Measurements from ENCODE around the gene ARSG.

DNA sequence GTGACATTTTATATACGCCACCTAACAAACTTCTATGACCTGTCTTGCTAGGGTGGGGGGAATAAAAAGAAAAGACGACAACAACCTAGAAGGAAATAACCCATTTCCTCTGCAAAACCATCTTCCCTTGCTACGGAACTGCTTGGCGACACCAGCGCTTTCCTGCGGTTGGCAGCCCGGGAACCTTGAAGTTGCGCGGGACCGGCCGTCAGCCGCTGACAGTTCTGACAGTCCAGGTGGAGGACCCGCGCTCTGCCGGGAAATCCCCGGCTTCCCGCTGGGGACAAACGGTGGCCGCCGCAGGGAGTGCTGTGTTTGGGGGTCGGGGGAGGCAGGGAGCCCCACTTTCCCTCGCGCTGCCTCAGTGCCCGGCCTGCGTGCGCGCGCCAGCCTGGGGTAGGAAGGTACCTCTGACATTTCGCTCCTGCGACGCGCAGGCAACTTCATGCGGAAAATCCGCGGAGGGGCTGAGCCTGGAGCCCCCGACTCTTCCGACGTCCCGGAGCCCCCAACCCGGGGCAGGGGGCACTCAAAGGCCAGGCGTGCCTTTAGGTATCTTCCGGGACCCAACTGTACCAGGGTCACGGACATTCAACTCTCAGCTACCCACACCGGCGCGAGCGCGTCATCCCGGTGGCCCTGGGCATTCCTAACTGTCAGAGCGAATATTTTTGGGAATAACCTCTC, 884 bp upstream of the ARSG start:
- TF ChIP-seq RFX5 (IDR thresholded peaks at IDR 0.05; ENCODE audit: low read length) (no peak), GATA2 (CRISPR knock-in tag; IDR thresholded peaks at IDR 0.05) (no peak), EZH2phosphoT487 (IDR thresholded peaks at IDR 0.05; ENCODE audit: borderline replicate concordance, low read depth) (no peak), SMC3 (IDR thresholded peaks at IDR 0.05; ENCODE audit: low read depth, low read length) (no peak), FOXM1 (IDR thresholded peaks at IDR 0.05; ENCODE audit: low read depth) (no peak), POLR2AphosphoS5 (IDR thresholded peaks at IDR 0.05; ENCODE audit: low read depth, low read length) (no peak), EP300 (IDR thresholded peaks at IDR 0.05; ENCODE audit: borderline replicate concordance in 1 of 2, low read depth in 1 of 2, low read length in 1 of 2) (no peak), MXI1 (IDR thresholded peaks at IDR 0.05; ENCODE audit: low read depth, low read length) (no peak), FOXJ3 (CRISPR knock-in tag; IDR thresholded peaks at IDR 0.05) (no peak)
- TF ChIP-seq, protein P1, sequence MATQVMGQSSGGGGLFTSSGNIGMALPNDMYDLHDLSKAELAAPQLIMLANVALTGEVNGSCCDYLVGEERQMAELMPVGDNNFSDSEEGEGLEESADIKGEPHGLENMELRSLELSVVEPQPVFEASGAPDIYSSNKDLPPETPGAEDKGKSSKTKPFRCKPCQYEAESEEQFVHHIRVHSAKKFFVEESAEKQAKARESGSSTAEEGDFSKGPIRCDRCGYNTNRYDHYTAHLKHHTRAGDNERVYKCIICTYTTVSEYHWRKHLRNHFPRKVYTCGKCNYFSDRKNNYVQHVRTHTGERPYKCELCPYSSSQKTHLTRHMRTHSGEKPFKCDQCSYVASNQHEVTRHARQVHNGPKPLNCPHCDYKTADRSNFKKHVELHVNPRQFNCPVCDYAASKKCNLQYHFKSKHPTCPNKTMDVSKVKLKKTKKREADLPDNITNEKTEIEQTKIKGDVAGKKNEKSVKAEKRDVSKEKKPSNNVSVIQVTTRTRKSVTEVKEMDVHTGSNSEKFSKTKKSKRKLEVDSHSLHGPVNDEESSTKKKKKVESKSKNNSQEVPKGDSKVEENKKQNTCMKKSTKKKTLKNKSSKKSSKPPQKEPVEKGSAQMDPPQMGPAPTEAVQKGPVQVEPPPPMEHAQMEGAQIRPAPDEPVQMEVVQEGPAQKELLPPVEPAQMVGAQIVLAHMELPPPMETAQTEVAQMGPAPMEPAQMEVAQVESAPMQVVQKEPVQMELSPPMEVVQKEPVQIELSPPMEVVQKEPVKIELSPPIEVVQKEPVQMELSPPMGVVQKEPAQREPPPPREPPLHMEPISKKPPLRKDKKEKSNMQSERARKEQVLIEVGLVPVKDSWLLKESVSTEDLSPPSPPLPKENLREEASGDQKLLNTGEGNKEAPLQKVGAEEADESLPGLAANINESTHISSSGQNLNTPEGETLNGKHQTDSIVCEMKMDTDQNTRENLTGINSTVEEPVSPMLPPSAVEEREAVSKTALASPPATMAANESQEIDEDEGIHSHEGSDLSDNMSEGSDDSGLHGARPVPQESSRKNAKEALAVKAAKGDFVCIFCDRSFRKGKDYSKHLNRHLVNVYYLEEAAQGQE (IDR thresholded peaks at IDR 0.05; ENCODE audit: low read depth, low read length), result no peak
- TF ChIP-seq, protein P2, sequence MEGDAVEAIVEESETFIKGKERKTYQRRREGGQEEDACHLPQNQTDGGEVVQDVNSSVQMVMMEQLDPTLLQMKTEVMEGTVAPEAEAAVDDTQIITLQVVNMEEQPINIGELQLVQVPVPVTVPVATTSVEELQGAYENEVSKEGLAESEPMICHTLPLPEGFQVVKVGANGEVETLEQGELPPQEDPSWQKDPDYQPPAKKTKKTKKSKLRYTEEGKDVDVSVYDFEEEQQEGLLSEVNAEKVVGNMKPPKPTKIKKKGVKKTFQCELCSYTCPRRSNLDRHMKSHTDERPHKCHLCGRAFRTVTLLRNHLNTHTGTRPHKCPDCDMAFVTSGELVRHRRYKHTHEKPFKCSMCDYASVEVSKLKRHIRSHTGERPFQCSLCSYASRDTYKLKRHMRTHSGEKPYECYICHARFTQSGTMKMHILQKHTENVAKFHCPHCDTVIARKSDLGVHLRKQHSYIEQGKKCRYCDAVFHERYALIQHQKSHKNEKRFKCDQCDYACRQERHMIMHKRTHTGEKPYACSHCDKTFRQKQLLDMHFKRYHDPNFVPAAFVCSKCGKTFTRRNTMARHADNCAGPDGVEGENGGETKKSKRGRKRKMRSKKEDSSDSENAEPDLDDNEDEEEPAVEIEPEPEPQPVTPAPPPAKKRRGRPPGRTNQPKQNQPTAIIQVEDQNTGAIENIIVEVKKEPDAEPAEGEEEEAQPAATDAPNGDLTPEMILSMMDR (IDR thresholded peaks at IDR 0.05), result no peak

All from SK-N-SH (cell line).